HUES64 (cell line): Measurements from ENCODE around the gene TERT.

Source experiments
- H3K27ac ChIP-seq: 2 replicates; pipeline ENCODE4 v1.7.0; 2013; ENCODE audit warnings: low read depth, low read length, inconsistent platforms
- H3K27me3 ChIP-seq: 2 replicates; pipeline ENCODE4 v1.6.1; 2013; ENCODE audit warnings: mild to moderate bottlenecking, low read length; ENCODE audit not compliant: insufficient read depth
- H3K36me3 ChIP-seq: 2 replicates; pipeline ENCODE4 v1.6.1; 2013; ENCODE audit warnings: mild to moderate bottlenecking, low read length; ENCODE audit not compliant: insufficient read depth
- H3K4me1 ChIP-seq: 2 replicates; pipeline ENCODE4 v1.6.1; 2013; ENCODE audit warnings: mild to moderate bottlenecking, low read length, moderate library complexity; ENCODE audit not compliant: insufficient read depth
- H3K4me3 ChIP-seq: 2 replicates; pipeline ENCODE4 v1.5.1; 2013; ENCODE audit warnings: mild to moderate bottlenecking, low read length, moderate library complexity
- H3K9ac ChIP-seq: 2 replicates; pipeline ENCODE4 v1.6.1; 2013; ENCODE audit warnings: mild to moderate bottlenecking, low read depth, low read length
- H3K9me3 ChIP-seq: 2 replicates; pipeline ENCODE4 v1.6.1; 2013; ENCODE audit warnings: low read depth, low read length; ENCODE audit not compliant: insufficient read depth
- WGBS: fragments of 150-250, 120-280 bp; methylation state at CpG from one replicate; pipeline ENCODE4 v1.1.7; 2013; ENCODE audit warnings: missing lambda C conversion rate; 5-methylcytosine and 5-hydroxymethylcytosine counted together

TERT gene

DNA sequence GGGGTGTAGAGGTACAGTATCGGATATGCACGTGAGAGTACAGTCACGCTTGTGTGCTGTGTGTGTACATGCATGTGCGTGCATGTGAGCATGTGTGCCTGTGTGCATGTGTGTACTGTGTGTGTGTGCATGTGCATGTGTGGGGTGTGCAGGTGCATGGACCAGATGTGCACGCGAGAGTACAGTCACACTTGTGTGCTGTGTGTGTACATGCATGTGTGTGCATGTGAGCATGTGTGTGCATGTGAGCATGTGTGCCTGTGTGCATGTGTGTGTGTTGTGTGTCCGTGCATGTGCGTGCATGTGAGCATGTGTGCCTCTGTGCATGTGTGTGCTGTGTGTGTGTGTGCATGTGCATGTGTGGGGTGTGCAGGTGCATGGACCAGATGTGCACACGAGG, 83.2 kb downstream of the TERT start:
- H3K9ac ChIP-seq: no peak overlapping the region
- no peaks in the 10 kb centered on the region for H3K4me1 ChIP-seq
- no peaks in the 10 kb centered on the region for H3K36me3 ChIP-seq
- H3K4me3 ChIP-seq: no peak overlapping the region
- no peaks in the 10 kb centered on the region for H3K9me3 ChIP-seq
- H3K27me3 ChIP-seq: no peaks in the 10 kb centered on the region
- WGBS: 93% methylated on average over 9 of the region's 9 CpGs
- H3K27ac ChIP-seq: no peak overlapping the region

DNA sequence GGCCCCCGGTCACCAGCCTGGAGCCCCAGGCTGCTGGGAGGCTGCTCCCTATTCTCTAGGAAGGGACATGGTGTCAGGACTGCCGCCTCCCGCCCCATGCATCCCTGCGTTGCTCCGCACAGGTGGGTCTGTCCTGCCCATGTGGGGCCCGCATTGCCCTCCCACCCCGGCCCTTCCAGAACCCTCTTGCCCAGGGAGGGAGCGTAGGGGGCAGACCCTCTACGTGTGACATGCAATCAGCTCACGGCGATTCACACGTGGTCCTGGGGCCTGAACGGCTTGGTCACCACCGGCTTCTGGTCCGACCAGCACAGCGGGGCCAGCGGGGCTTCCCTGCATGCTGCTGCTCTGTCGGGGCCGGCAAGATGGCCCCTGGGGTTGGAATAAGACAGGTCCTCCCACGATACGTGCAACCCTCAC, 84.0 kb downstream of the TERT start:
- Histone ChIP-seq H3K9ac (no peak overlapping the region), H3K9me3 (no peaks in the 10 kb centered on the region), H3K4me1 (no peaks in the 10 kb centered on the region), H3K27me3 (no peaks in the 10 kb centered on the region), H3K36me3 (no peaks in the 10 kb centered on the region), H3K4me3 (no peak overlapping the region), H3K27ac (no peak overlapping the region)
- WGBS: 87% methylated on average over 21 of the region's 21 CpGs

DNA sequence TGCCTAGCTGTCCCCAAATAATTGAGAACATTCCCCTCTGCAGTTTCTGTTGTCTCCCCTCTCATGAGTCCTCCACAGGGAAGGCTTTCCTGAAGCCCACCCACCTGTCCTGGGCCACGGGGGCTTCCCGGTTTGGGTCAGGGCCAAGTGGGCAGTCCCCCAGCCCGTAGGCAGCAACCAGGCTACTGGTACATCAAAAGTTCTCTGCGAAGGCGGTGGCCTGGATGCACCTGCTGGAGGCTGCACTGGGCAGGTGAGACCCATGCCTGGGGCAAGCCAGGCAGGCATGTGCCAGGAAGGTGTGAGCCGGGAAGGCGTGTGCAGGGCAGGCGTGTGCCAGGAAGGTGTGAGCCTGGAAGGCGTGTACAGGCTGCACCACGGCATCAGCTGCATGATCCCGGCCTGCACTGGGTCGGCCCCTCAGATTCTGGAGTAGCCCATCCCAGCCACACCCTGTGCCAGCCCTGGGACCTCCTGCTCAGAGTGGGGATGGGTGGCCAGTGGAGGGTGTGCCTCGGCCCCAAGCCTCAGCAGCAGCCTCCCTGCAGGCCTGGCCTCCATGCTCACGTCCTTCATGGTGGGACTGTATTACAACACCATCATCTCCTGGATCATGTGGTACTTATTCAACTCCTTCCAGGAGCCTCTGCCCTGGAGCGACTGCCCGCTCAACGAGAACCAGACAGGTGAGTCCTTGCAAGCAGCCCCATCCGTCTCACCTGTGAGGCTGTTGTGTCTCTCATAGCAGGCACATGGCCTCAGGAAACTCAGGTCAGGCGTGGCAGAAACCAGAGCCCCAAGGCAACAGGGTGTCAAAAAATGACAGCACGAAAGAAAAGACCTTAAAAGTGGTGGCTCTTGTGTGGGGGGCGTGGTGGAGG, 84.7 kb downstream of the TERT start:
- Histone ChIP-seq H3K4me1 (peaks cover under 1% of the 10 kb centered on the region; the same call in 1 of the 2 replicates), H3K9me3 (no peaks in the 10 kb centered on the region), H3K27me3 (no peaks in the 10 kb centered on the region), H3K4me3 (no peak overlapping the region), H3K9ac (no peak overlapping the region), H3K27ac (no peak overlapping the region), H3K36me3 (no peaks in the 10 kb centered on the region)
- WGBS: 91% methylated on average over 21 of the region's 21 CpGs

GRCh38 chr5:1209489-1209852, 85.4 kb downstream of the TERT start:
- Histone ChIP-seq H3K9me3 (no peaks in the 10 kb centered on the region), H3K9ac (no peak overlapping the region), H3K27me3 (no peaks in the 10 kb centered on the region), H3K36me3 (no peaks in the 10 kb centered on the region), H3K4me3 (no peak overlapping the region), H3K4me1 (peaks cover 4% of the 10 kb centered on the region; the same call in 1 of the 2 replicates), H3K27ac (no peak overlapping the region)
- WGBS: 87% methylated on average over 2 of the region's 2 CpGs

GRCh38 chr5:1208743-1209488, 86.0 kb downstream of the TERT start:
- Histone ChIP-seq H3K9me3 (no peaks in the 10 kb centered on the region), H3K9ac (no peak overlapping the region), H3K27me3 (no peaks in the 10 kb centered on the region), H3K4me1 (peaks cover 4% of the 10 kb centered on the region; the same call in 1 of the 2 replicates), H3K4me3 (no peak overlapping the region), H3K36me3 (no peaks in the 10 kb centered on the region), H3K27ac (no peak overlapping the region)
- WGBS: 91% methylated on average over 24 of the region's 24 CpGs

DNA sequence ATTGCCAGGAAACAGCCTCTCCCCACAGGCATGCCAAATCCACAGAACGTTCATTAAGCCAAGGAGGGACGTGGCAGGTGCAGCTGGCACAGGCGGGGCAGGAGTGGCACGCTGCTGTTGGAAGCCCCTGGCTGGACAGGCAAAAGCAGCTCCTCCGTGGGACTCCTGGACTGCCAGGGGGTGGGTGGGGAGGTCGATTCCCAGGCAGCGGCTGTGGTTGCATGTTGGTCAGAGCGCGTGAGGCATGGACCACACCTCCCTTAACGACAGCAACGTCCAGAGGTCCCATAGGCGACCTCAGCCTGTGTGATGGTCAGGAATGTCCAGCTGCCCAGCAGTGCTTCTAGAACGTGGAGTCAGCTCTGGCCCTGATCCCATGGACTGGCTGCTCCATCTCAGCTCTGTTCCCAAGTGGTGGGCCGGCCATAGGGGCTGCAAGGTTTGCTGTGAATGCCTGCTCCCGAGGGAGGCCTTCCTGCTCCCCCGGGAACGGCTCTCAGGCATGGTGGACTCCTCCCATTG, 86.6 kb downstream of the TERT start:
- no peaks in the 10 kb centered on the region for H3K36me3 ChIP-seq
- no peak overlapping the region for H3K9ac ChIP-seq
- H3K9me3 ChIP-seq: no peaks in the 10 kb centered on the region
- H3K27me3 ChIP-seq: no peaks in the 10 kb centered on the region
- 90% methylated on average over 17 of the region's 17 CpGs for WGBS
- H3K27ac ChIP-seq: no peak overlapping the region
- H3K4me1 ChIP-seq: peaks cover 4% of the 10 kb centered on the region; the same call in 1 of the 2 replicates
- H3K4me3 ChIP-seq: no peak overlapping the region

DNA sequence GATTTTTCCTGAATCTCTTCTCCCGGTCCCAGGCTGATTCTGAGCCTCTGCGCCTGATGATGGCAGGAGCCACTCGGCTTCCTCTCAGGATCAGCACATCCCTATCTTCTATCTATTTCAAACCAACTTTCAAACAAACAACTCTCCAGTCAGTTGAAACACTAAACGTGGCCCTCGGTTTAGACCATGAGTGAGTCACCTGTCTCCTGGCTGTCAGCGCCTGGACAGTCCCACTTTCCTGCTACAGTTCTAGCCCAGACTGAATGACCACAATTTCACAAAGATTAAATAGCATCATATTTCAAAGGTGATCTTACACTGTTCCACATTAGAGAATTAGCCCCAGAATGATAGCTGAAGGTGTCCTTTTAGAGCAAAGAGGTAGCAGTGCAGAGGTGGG, 87.3 kb downstream of the TERT start:
- no peak overlapping the region for H3K9ac ChIP-seq
- no peak overlapping the region for H3K4me3 ChIP-seq
- H3K27me3 ChIP-seq: no peaks in the 10 kb centered on the region
- H3K36me3 ChIP-seq: no peaks in the 10 kb centered on the region
- H3K4me1 ChIP-seq: peaks cover 4% of the 10 kb centered on the region; the same call in 1 of the 2 replicates
- H3K9me3 ChIP-seq: no peaks in the 10 kb centered on the region
- 87% methylated on average over 6 of the region's 6 CpGs for WGBS
- no peak overlapping the region for H3K27ac ChIP-seq

- Histone ChIP-seq H3K27ac (no peak overlapping the region), H3K4me3 (no peak overlapping the region), H3K27me3 (no peaks in the 10 kb centered on the region), H3K36me3 (no peaks in the 10 kb centered on the region), H3K9me3 (no peaks in the 10 kb centered on the region), H3K9ac (no peak overlapping the region), H3K4me1 (peaks cover 4% of the 10 kb centered on the region; the same call in 1 of the 2 replicates)
- 91% methylated on average over 49 of the region's 49 CpGs for WGBS
Observed at GRCh38 chr5:1206521-1207412, 88.1 kb downstream of the TERT start.

- WGBS: 73% methylated on average over 11 of the region's 11 CpGs
- H3K27me3 ChIP-seq: no peaks in the 10 kb centered on the region
- H3K4me1 ChIP-seq: peaks cover 4% of the 10 kb centered on the region; the same call in 1 of the 2 replicates
Observed at GRCh38 chr5:1205255-1206180, 89.3 kb downstream of the TERT start.

DNA sequence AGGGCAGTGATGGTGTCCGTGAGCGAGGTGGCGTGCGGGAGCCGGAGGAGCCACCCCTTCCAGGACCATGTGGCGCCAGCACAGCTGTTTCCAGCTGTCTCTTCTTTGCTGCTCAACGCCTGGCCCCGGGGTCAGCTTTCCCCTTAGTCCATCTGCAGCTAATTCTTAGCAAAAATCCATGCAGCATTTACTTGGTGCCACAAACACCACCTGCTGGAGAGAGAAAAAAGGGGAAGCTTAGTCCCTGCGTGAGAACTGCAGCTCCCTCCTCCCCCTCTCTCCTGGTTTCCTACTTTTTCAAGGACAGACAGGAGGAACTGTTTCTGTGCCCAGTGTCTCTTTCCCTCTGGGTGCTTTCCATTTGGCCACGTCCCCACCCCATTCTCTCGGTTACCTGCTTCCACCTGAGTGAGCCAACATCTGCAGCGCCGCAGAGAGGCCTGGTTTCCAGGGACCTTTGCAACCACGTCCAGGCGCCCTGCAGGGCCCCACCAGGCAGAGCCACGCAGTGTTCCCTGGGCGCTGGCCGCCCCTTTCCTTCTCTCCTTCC, 90.1 kb downstream of the TERT start:
- Histone ChIP-seq H3K4me3 (no peak overlapping the region), H3K9me3 (no peaks in the 10 kb centered on the region), H3K9ac (no peak overlapping the region), H3K27me3 (no peaks in the 10 kb centered on the region), H3K36me3 (no peaks in the 10 kb centered on the region), H3K27ac (no peak overlapping the region), H3K4me1 (peaks cover 4% of the 10 kb centered on the region; the same call in 1 of the 2 replicates)
- 69% methylated on average over 18 of the region's 18 CpGs for WGBS

More at GRCh38 chr5:1205255-1206180, 89.3 kb downstream of the TERT start:
- no peak overlapping the region for H3K4me3 ChIP-seq
- no peak overlapping the region for H3K27ac ChIP-seq
- H3K9ac ChIP-seq: no peak overlapping the region
- no peaks in the 10 kb centered on the region for H3K9me3 ChIP-seq
- H3K36me3 ChIP-seq: no peaks in the 10 kb centered on the region
